Calu3 (cell line): ENCODE results near the gene TLK2. TPM values are rescaled to one million over a fixed set of nuclear protein-coding genes. Genes with fewer than 3 reads are reported as not detected.

ENCODE experiments used
- BruUV-seq: library from RNA; stranded (reverse); fragments of 400-500 nt; replicated peaks from 2 replicates; lab custom pipeline; 2021; lab: Mats Ljungman, UMichigan
- CTCF ChIA-PET: fragments of 300-600 bp; sonication (Branson Sonifier 250); formaldehyde crosslinking; loops from one replicate; lab custom pipeline; 2022; ENCODE audit warnings: antibody characterized with exemption; lab: Charles Lee
- DNase-seq: peaks from one replicate; pipeline ENCODE4 v3.0.0; 2022
- H3K27ac Mint-ChIP-seq: one replicate; pipeline ENCODE4 v1.8.0; 2022; ENCODE audit warnings: mixed read lengths; ENCODE audit not compliant: unreplicated experiment
- H3K27me3 Mint-ChIP-seq: one replicate; pipeline ENCODE4 v1.8.0; 2022; ENCODE audit warnings: mixed read lengths; ENCODE audit not compliant: unreplicated experiment
- H3K36me3 Mint-ChIP-seq: one replicate; pipeline ENCODE4 v1.8.0; 2022; ENCODE audit warnings: mild to moderate bottlenecking, moderate library complexity, mixed read lengths; ENCODE audit not compliant: insufficient read depth, unreplicated experiment
- H3K4me1 Mint-ChIP-seq: one replicate; pipeline ENCODE4 v1.8.0; 2022; ENCODE audit warnings: mild to moderate bottlenecking, low read depth, mixed read lengths; ENCODE audit not compliant: unreplicated experiment
- H3K4me3 Mint-ChIP-seq: one replicate; pipeline ENCODE4 v1.8.0; 2022; ENCODE audit warnings: mild to moderate bottlenecking, low read depth, moderate library complexity, mixed read lengths; ENCODE audit not compliant: unreplicated experiment
- H3K9me3 Mint-ChIP-seq: one replicate; pipeline ENCODE4 v1.8.0; 2022; ENCODE audit warnings: low read depth, mixed read lengths; ENCODE audit not compliant: unreplicated experiment
- intact Hi-C: fragments of 100-400 bp; cut with micrococcal nuclease; formaldehyde crosslinking; loops from one replicate; pipeline ENCODE4 v1.10.0; 2022; ENCODE audit not compliant: unreplicated experiment
- total RNA-seq: library from RNA; stranded (reverse); gene quantifications from 2 replicates; pipeline ENCODE4 v1.2.3, GENCODE V29; 2022
- TF ChIP-seq, protein P1 (sequence below): fragments of 200-600 bp; IDR thresholded peaks from one replicate; pipeline ENCODE4 v1.8.0; 2022; ENCODE audit warnings: antibody characterized with exemption; ENCODE audit not compliant: unreplicated experiment

Gene TLK2
- total RNA-seq, 1 experiment from 2014 or later: 26.3 TPM

DNA sequence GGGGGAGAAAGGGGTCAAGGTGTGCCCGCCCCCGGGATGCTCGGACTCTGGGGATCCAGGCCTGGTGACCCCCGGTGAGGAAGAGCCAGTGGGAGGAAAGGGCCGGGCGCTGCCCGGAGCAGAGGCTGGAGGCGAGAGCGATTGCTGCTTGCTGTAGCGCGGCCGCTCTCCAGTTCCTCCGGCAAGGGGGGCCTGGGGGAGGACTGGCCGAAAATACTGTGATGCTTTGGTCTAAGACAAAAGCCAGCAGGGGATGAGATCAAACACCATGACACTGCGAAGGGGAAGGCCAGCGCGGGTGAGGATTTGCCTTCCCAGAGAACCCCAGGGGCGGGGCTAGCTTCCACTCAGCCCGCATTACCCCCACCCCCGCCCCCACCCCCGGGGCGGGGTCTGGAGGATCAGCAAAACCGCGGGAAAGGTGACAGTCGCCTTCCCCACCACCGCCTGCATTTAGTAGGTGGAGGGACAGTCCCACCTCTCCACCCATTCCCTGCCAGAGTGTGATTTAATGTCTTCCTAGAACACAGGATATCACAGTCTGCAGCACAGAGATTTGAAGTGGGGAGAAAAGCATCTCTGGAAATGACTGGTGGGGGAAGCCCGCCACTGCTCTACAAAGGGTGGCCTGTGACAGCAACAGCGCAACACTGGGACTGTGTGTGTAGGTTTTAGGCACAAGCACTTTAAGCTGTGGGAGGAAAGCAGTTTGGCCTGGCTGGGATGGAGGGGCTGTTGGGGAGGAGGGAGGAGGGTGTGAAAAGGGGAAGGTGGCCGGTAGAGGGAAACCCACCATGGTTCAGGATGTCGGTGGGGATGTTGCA lies 174.6 kb downstream of the TLK2 start:
- intact Hi-C loops: no loop called here
- H3K9me3 Mint-ChIP-seq: no peaks in the 10 kb centered on the region
- no peaks in the 10 kb centered on the region for H3K4me1 Mint-ChIP-seq
- CTCF ChIA-PET: no interaction called here
- TF ChIP-seq, protein P1, sequence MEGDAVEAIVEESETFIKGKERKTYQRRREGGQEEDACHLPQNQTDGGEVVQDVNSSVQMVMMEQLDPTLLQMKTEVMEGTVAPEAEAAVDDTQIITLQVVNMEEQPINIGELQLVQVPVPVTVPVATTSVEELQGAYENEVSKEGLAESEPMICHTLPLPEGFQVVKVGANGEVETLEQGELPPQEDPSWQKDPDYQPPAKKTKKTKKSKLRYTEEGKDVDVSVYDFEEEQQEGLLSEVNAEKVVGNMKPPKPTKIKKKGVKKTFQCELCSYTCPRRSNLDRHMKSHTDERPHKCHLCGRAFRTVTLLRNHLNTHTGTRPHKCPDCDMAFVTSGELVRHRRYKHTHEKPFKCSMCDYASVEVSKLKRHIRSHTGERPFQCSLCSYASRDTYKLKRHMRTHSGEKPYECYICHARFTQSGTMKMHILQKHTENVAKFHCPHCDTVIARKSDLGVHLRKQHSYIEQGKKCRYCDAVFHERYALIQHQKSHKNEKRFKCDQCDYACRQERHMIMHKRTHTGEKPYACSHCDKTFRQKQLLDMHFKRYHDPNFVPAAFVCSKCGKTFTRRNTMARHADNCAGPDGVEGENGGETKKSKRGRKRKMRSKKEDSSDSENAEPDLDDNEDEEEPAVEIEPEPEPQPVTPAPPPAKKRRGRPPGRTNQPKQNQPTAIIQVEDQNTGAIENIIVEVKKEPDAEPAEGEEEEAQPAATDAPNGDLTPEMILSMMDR: no peak
- DNase-seq: peak; percentile 63
- H3K36me3 Mint-ChIP-seq: peaks cover 10% of the 10 kb centered on the region
- H3K27ac Mint-ChIP-seq: peak overlapping the region; percentile 33
- H3K4me3 Mint-ChIP-seq: peak overlapping the region; percentile 81
- no TSS peak for BruUV-seq
- no peaks in the 10 kb centered on the region for H3K27me3 Mint-ChIP-seq

DNA sequence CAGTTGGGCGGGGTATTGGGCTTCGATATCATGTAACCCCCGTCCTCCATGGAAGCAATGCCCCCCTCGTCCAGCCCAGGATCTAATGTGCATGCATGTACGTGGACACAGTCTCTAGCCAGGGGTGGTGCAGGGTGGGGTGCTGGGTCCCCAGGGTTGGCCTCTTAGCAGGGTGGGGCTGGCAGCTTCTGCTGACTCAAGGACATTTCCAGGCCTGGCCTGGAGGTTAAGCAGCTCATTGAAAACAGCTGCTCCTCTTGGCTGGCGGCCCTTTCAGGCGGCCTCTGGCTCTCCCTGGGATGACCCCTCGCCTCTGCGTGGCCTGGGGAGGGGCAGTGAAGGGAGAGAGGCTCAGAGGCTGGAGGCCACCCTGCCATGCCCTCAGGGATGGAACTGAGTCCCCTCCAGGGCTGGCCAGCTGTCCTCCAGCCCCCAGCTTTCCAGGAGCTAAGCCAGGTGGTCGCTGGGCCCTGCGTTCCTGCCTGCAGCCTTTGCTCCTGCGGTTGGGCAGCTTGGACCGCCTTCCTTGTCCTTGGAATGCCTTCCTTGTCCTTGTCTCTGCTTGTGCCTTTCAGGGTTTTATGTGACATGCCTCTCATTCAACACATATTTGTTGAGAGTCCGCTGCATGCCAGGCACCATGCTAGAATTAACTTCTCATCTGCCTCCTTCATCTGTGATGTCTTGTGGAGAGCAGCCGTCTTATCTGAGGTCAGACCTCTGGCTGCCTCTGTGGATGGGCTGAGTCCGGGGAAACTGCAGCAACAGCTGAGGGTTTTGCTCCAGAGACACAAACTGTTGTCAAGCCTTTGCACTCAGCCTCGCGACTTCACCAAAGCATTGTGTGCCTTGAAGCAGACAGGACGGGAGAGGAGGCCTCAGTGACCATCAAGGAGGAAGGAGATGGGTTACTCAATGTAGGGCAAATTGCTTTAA lies 175.5 kb downstream of the TLK2 start:
- Mint-ChIP-seq H3K27me3 (no peaks in the 10 kb centered on the region), H3K27ac (no peak overlapping the region), H3K36me3 (peaks cover 10% of the 10 kb centered on the region), H3K4me3 (no peak overlapping the region), H3K4me1 (no peaks in the 10 kb centered on the region), H3K9me3 (no peaks in the 10 kb centered on the region)
- no TSS peak for BruUV-seq
- intact Hi-C loops: no loop called here
- TF ChIP-seq, protein P1: no peak
- DNase-seq: no peak
- CTCF ChIA-PET: no interaction called here

DNA sequence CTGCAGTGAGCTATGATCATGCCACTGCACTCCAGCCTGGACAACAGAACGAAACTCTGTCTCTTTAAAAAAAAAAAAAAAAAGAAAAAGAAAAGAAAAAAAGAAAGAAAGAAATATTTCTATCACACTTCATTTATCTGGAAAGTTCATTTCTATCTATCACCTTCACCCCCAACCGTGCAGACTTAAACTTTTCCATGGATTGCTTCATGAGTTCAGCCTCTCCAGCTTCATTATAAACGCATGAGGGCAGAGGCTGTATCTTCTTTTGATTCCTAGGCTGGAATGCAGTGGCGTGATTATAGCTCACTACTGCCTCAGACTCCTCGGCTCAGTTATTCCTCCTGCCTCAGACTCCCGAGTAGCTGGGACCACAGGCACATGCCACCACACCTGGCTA lies 177.0 kb downstream of the TLK2 start:
- TF ChIP-seq, protein P1: no peak
- BruUV-seq: no TSS peak
- no peak overlapping the region for H3K27ac Mint-ChIP-seq
- DNase-seq: no peak
- intact Hi-C loops: no loop called here
- H3K4me1 Mint-ChIP-seq: no peaks in the 10 kb centered on the region
- CTCF ChIA-PET: interaction anchor here (1.0 kb wide), 1 partner anchor 38 kb away, joined by 3 read pairs; no protein-coding TSS in a partner anchor
- H3K36me3 Mint-ChIP-seq: peaks cover 10% of the 10 kb centered on the region
- no peak overlapping the region for H3K4me3 Mint-ChIP-seq
- peaks cover 14% of the 10 kb centered on the region for H3K27me3 Mint-ChIP-seq
- H3K9me3 Mint-ChIP-seq: no peaks in the 10 kb centered on the region

DNA sequence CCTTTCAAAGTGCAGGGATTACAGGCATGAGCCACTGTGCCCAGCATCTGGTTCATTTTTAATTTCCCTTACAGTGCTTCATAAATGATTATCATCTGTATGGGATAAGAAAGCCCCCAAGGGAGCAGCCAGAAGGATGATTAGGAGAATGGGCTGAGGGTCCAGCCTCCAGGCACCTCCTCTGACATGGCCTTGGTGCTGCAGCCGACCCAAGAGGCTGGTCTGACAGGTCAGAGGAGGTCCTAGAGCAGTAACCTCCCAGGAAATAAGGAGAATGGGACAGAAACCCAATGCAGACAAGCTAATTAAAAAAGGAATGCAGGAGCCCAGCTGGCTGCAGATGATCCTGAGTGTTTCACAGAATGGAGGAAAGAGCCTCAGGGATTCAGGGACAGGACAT lies 177.8 kb downstream of the TLK2 start:
- CTCF ChIA-PET: interaction anchor here (0.5 to 0.6 kb wide), 2 partner anchors 1013 to 1086 kb away, joined by 4 to 5 read pairs; no protein-coding TSS in a partner anchor
- TF ChIP-seq, protein P1: no peak
- peaks cover 22% of the 10 kb centered on the region for H3K27me3 Mint-ChIP-seq

More for the DNA sequence above, 177.8 kb downstream of the TLK2 start:
- no peak for DNase-seq
- H3K9me3 Mint-ChIP-seq: peaks cover 4% of the 10 kb centered on the region
- no peak overlapping the region for H3K4me3 Mint-ChIP-seq
- peaks cover 10% of the 10 kb centered on the region for H3K36me3 Mint-ChIP-seq
- intact Hi-C loops: no loop called here
- BruUV-seq: no TSS peak
- H3K27ac Mint-ChIP-seq: no peak overlapping the region
- H3K4me1 Mint-ChIP-seq: no peaks in the 10 kb centered on the region
